LHCN-M2 (cell line): ENCODE data around the gene NBEAL2. TPM values are rescaled to one million over a fixed set of nuclear protein-coding genes. Genes with fewer than 3 reads are reported as not detected.

ENCODE experiments used
- DNase-seq: peaks from one replicate; pipeline ENCODE4 v3.0.0-alpha.2; 2012; ENCODE audit warnings: low read depth
- polyA plus RNA-seq: library from polyadenylated mRNA; unstranded; fragments of >200 nt; gene quantifications from one replicate; pipeline ENCODE4 v1.2.1, GENCODE V29; 2012; ENCODE audit warnings: missing spikeins
- total RNA-seq: library from RNA; depleted of rRNA; stranded (reverse); fragments of >200 nt; gene quantifications from 2 replicates; pipeline ENCODE4 v1.2.3, GENCODE V29; 2014; rRNA removed

NBEAL2 gene
- 2.1 and 2.2 TPM in 2 replicates for total RNA-seq
- polyA plus RNA-seq = 2.2 TPM

DNA sequence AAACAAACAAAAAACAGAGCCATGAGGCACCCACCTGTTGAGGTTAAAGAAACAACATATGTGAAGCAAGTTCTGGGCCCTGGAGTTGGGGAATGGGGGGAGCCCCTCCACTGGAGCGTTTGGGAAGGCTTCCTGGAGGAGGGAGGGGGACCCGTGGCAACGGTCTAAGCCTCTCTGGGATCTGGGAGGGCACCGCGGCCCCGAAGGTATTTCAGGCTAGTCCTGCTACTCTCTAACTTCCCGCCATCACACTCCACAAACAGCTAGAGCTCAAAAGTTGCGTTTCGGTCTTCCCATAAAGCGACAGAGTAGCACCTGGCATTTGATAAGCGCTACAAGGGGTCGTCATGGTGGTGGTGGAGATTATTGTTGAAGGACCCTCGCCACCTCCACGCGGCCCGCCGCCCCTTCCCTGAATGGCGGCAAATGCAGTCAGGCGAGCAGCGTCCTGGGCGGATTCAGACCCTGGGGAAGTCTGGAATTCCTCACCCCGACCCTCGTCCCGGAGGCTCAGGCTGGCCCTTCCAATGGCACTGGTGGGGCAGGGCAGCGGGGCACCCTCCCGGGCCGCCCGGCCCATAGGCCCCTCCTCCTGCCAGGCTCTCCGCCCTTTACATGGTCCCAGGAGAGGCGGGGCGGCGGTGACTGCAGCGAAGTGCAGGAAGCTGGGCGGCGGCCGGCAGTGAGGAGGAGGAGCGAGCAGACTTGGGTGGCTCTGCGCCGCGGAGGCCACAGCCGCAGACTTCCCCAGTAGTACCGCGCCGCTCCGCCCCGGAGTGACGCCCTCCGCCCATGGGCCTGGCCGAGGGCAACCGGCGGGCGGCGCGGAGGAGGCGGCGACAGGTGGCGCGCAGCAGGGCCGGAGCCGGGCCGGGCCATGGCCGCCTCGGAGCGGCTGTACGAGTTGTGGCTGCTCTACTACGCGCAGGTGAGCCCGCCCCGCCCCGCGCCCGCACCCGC lies at the start of gene NBEAL2:
Gene NBEAL2, plus strand, starts transcription at position 682 of the 960 bp plus-strand sequence. Its CDS starts 196 bp downstream, at position 878.
- DNase-seq = peak; percentile 81

- DNase-seq = no peak
These were observed 49.1 kb upstream of the NBEAL2 start for GRCh38 chr3:46930166-46930944.

GRCh38 chr3:46930945-46931403 lies 48.5 kb upstream of the NBEAL2 start:
- DNase-seq = peak; percentile 50

DNA sequence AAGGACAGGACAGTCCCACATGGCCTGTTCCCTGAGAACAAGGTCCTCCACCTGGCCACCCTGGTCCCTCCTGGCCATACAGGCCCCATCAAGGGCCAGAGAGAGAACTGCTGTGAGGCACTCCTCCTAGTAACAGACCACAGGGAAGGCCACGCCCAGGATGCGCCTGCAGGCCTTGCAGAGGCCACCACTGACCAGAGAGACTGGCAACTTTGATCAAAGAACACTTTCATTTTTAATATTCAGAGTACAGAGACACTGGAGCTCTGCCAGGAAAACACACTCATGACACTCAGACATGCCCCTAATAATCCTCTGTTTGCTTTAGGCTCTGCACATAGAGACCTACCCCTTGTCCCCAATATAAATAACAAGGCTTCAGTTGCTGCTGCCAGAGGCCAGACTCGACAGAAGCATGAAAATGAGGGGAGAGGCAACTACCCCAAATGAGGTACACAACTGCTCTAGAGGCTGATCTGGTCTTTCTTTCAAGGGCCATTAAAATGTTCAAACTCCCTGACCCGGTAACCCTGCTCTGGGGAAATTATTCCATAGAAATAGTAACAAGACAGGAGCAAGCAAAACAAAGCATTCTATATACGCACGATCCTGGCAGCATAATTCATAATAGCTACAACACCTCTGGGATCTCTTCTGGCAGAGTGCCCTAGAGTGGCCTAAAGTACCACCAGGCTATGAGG lies 47.7 kb upstream of the NBEAL2 start:
- DNase-seq = peak; percentile 71

GRCh38 chr3:46932455-46933225 lies 46.8 kb upstream of the NBEAL2 start:
- DNase-seq = no peak

DNA sequence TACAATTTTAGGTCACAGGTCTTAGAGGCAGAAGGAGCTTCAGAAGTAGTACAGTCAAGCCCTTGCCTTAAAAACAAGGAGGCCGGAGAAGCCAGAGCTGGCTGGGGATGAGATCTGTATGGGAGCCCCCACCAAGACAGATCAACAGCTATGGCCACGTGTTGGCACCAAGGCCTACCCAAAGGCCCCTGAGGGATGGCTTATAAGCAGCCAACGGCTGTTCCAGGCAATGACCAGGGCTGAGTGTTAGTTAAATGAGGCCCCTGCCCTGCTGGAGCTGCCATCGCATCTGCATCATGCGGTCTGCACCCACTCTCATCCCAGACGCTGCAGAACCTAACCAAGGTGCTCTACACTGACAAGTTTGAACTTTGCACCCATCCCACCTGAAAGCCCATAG lies 46.2 kb upstream of the NBEAL2 start:
- no peak for DNase-seq

DNA sequence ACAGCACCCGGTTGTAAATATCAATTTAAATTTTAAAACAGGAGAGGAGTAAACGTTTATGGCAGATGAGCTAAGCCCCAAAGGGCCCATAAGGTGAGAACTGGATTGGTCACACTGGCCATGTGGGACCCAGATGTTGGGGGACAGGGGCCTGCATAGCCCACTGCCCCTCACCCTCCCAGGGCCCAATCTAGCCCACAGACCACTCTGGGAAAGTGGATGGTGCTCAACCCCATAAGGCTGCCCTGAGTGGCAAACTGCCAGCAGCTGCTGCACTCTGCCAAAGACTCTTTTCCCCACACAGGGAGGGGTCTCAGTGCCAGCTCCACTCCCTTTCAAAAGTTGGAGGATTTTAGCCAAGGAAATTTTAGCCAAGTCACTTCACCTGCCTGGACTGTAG lies 45.4 kb upstream of the NBEAL2 start:
- DNase-seq = no peak

DNA sequence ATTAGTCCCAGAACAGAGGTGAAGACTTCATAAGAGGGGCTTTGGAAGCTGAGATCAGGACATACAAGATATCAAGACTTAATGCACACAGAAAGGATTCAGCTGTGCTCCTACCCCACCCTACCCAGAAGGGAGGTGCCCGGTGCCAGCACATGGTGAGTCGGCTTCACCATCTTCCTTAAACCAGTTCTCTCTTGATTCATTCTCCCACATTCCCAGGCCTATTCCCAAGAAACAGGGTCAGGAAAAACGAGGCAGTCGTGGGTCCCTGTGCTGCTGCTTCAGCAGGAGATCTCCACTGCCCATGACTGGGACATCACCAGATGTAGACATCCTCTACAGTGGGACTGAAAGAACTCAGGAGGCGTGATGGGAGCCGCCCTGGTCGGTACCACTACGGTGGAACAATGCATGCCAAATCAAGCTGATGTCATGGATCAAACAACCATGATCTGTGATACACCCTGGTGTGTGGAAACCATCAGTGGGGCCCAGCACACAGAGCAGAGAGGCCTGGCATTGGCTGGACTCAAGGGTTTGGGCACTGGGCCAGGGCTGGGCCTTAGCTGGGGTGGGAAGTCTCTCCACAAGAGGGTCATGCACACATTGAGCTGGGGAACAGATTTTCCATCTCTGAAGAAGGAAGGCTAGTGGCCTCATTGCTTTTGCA lies 44.8 kb upstream of the NBEAL2 start:
- peak; percentile 90 for DNase-seq

GRCh38 chr3:46935168-46935858 lies 44.2 kb upstream of the NBEAL2 start:
- peak; percentile 99 for DNase-seq

- no peak for DNase-seq
These were observed 43.4 kb upstream of the NBEAL2 start for GRCh38 chr3:46935989-46936558.

DNA sequence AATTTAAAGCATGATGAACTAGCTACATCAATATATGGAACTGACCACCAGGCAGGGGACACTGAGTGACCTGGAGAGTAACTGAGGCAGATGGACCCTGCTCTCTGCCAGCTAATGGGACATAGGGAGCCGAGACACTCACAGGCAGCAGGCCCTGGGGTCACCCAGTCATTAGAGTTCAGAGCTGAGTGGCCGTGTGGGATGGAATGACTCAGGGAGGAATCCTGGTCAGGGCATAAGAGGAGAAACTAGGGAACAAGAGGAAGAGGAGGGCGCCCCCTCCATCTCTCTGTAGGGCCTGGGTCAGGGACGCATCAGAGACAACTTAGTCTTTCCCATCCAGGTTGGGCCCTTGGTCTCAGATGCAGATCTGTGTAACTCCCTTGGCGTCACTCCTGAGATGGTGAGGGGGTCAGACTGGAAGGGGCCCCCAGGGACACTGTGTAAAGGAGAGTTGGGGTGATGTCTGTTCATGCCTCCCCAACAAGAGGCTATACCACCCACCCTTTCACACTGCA lies 42.7 kb upstream of the NBEAL2 start:
- DNase-seq = peak; percentile 64

- DNase-seq = no peak
These were observed 41.3 kb upstream of the NBEAL2 start for GRCh38 chr3:46938118-46938517.

GRCh38 chr3:46939578-46940445 lies 39.7 kb upstream of the NBEAL2 start:
- no peak for DNase-seq

DNA sequence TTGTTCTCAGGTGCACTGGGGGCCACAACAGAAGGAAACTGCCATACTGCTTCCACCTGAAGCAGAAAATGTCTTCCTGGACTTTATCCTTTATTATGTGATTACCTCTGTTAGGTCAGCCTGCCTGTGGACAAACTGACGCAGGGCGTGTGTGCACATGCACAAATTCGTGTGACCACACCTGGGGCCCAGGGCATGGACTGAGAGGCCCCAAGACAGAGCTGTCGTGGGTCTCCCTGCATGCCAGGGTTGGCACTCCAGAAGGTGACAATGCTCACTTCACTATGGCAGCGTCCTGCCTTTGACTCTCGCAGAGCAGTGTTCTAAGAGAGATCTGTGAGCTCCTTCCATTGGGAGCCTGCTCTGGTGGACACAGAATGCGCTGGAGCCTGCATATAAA lies 37.4 kb upstream of the NBEAL2 start:
- no peak for DNase-seq

- no peak for DNase-seq
These were observed 36.8 kb upstream of the NBEAL2 start for GRCh38 chr3:46942481-46943236.

- DNase-seq = no peak
These were observed 36.0 kb upstream of the NBEAL2 start for GRCh38 chr3:46943237-46944187.
